Gastrocnemius medialis (tissue), 4 donors: ENCODE measurements around the gene CTXN2. TPM values are rescaled to one million over a fixed set of nuclear protein-coding genes. Genes with fewer than 3 reads are reported as not detected.
A peak's percentile ranks its signal among the peaks of the same experiment; 100 is the strongest.

ENCODE experiments used
- ATAC-seq, 2 donors: fragments of 150-250 bp; one replicate each; pipeline ENCODE4 v1.9.1; 2016
- DNase-seq, 2 donors: peaks; one replicate each; pipeline ENCODE4 v3.0.0-alpha.2; 2019
- H3K27ac ChIP-seq, 4 donors: fragments of 200-600 bp; sonication (generic); 1 replicate in 1 of 4; 2 replicates in 3 of 4; pipeline ENCODE4 v1.5.1; 2016 to 2018; ENCODE audit warnings: mild to moderate bottlenecking in 2 of 4, moderate library complexity in 1 of 4
- H3K27me3 ChIP-seq, 3 donors: fragments of 200-600 bp; sonication (generic) in 2 of 3; 1 replicate in 1 of 3; 2 replicates in 2 of 3; pipeline versions ENCODE4 v1.5.1 to v1.6.0; 2016 to 2019; ENCODE audit warnings: mild to moderate bottlenecking in 1 of 3, moderate library complexity in 1 of 3
- H3K36me3 ChIP-seq, 2 donors: fragments of 200-600 bp; sonication (generic) in 1 of 2; one replicate each; pipeline ENCODE4 v1.5.1; 2017 to 2018
- H3K4me1 ChIP-seq, 2 donors: fragments of 200-600 bp; sonication (generic) in 1 of 2; one replicate each; pipeline ENCODE4 v1.5.1; 2016 to 2017; ENCODE audit warnings: mild to moderate bottlenecking in 2 of 2
- H3K4me3 ChIP-seq, 4 donors: fragments of 200-600 bp; sonication (generic) in 3 of 4; 1 replicate in 1 of 4; 2 replicates in 3 of 4; pipeline ENCODE4 v1.5.1; 2016 to 2019; ENCODE audit warnings: mild to moderate bottlenecking in 2 of 4
- H3K9me3 ChIP-seq, 3 donors: fragments of 200-600 bp; sonication (generic) in 2 of 3; 1 replicate in 1 of 3; 2 replicates in 2 of 3; pipeline ENCODE4 v1.5.1; 2016 to 2019
- CTCF ChIP-seq, 5 experiments: fragments of 450-650 bp in 3 of 5; fragments of 200-600 bp in 2 of 5; sonication (generic) in 2 of 5; IDR thresholded peaks in 4 of 5; conservative IDR thresholded peaks in 1 of 5; 1 replicate in 4 of 5; 2 replicates in 1 of 5; pipeline ENCODE4 v1.5.1; 2016 to 2019; ENCODE audit warnings: antibody characterized with exemption in 5 of 5, mild to moderate bottlenecking in 3 of 5, moderate library complexity in 3 of 5
- POLR2A ChIP-seq, 2 donors: fragments of 450-650 bp; IDR thresholded peaks; one replicate each; pipeline ENCODE4 v1.6.1; 2017; ENCODE audit warnings: antibody characterized with exemption in 2 of 2, mild to moderate bottlenecking in 2 of 2, moderate library complexity in 2 of 2
- in situ Hi-C, 4 donors: fragments of 200-750 bp; cut with MboI; loops; one replicate each; pipeline versions ENCODE4 v1.15.0 to v1.8.0; 2017; ENCODE audit warnings: low sequenced_read_pairs in 4 of 4
- intact Hi-C: fragments of 100-400 bp; cut with DNase I; formaldehyde crosslinking; loops from one replicate; pipeline ENCODE4 v1.15.1; 2023; ENCODE audit warnings: low total_unique reads
- total RNA-seq, 4 donors: library from RNA; depleted of rRNA; stranded (reverse); fragments of >200 nt; gene quantifications; one replicate each; pipeline versions ENCODE4 v1.1.0 to v1.2.3, GENCODE V29; 2016

Gene CTXN2
- total RNA-seq, 4 donors from 2014 or later: not detected

GRCh38 chr15:48178648-48178931 lies 12.9 kb upstream of the CTXN2 start:
- peaks cover 0 to 6% of the 10 kb centered on the region in 2 donors for H3K4me1 ChIP-seq
- DNase-seq: no peak

GRCh38 chr15:48182749-48183148 lies 8.7 kb upstream of the CTXN2 start:
- in situ Hi-C loops (no loop called here), intact Hi-C loops (no loop called here)
- H3K36me3 ChIP-seq: no peaks in the 10 kb centered on the region
- H3K27me3 ChIP-seq: peaks cover 0 to 14% (median 13%) of the 10 kb centered on the region in 3 donors
- no peaks in the 10 kb centered on the region for H3K9me3 ChIP-seq
- H3K27ac ChIP-seq: no peak overlapping the region
- H3K4me1 ChIP-seq: peaks cover 0 to under 1% of the 10 kb centered on the region in 2 donors
- DNase-seq (no peak), ATAC-seq (no peak)
- no peak for TF ChIP-seq POLR2A (IDR thresholded peaks at IDR 0.05)
- TF ChIP-seq CTCF (IDR thresholded peaks at IDR 0.05 in 4 of 5, conservative IDR thresholded peaks at IDR 0.05 in 1 of 5): no peak
- no peak overlapping the region for H3K4me3 ChIP-seq

More at GRCh38 chr15:48178648-48178931, 12.9 kb upstream of the CTXN2 start:
- in situ Hi-C loops: no loop called here
- Histone ChIP-seq H3K27ac (no peak overlapping the region), H3K9me3 (no peaks in the 10 kb centered on the region), H3K36me3 (no peaks in the 10 kb centered on the region), H3K27me3 (peaks cover 8 to 25% (median 23%) of the 10 kb centered on the region in 3 donors), H3K4me3 (peak overlapping the region in 2 of 4 donors; percentile 56 to 61)
- ATAC-seq: no peak
- TF ChIP-seq CTCF (IDR thresholded peaks at IDR 0.05 in 4 of 5, conservative IDR thresholded peaks at IDR 0.05 in 1 of 5) (no peak), POLR2A (IDR thresholded peaks at IDR 0.05) (no peak)
- intact Hi-C loops: no loop called here

- H3K36me3 ChIP-seq: no peaks in the 10 kb centered on the region
- ATAC-seq (no peak), DNase-seq (no peak)
- intact Hi-C loops: no loop called here
- no peaks in the 10 kb centered on the region for H3K9me3 ChIP-seq
- H3K4me3 ChIP-seq: no peak overlapping the region
- no peak for TF ChIP-seq POLR2A (IDR thresholded peaks at IDR 0.05)
- TF ChIP-seq CTCF (IDR thresholded peaks at IDR 0.05 in 4 of 5, conservative IDR thresholded peaks at IDR 0.05 in 1 of 5): no peak
- no peak overlapping the region for H3K27ac ChIP-seq
- peaks cover 0 to 5% (median 0%) of the 10 kb centered on the region in 3 donors for H3K27me3 ChIP-seq
- in situ Hi-C loops: no loop called here
- no peaks in the 10 kb centered on the region for H3K4me1 ChIP-seq
Observed at GRCh38 chr15:48185529-48185928, 5.9 kb upstream of the CTXN2 start.

- in situ Hi-C loops: no loop called here
- Histone ChIP-seq H3K36me3 (no peaks in the 10 kb centered on the region), H3K27me3 (peaks cover 0 to 4% (median 0%) of the 10 kb centered on the region in 3 donors), H3K4me1 (no peaks in the 10 kb centered on the region), H3K4me3 (no peak overlapping the region), H3K27ac (no peak overlapping the region), H3K9me3 (no peaks in the 10 kb centered on the region)
- no peak for TF ChIP-seq CTCF (IDR thresholded peaks at IDR 0.05 in 4 of 5, conservative IDR thresholded peaks at IDR 0.05 in 1 of 5)
- no peak for TF ChIP-seq POLR2A (IDR thresholded peaks at IDR 0.05)
- no peak for ATAC-seq
- intact Hi-C loops: no loop called here
- no peak for DNase-seq
Observed at GRCh38 chr15:48186271-48186670, 5.2 kb upstream of the CTXN2 start.

GRCh38 chr15:48190932-48191573 lies 412 bp upstream of the CTXN2 start:
- no peaks in the 10 kb centered on the region for H3K36me3 ChIP-seq
- intact Hi-C loops (no loop called here), in situ Hi-C loops (no loop called here)
- H3K27me3 ChIP-seq: peaks cover 3 to 11% (median 4%) of the 10 kb centered on the region in 3 donors
- no peaks in the 10 kb centered on the region for H3K4me1 ChIP-seq
- no peak overlapping the region for H3K27ac ChIP-seq
- no peak for DNase-seq
- H3K9me3 ChIP-seq: no peaks in the 10 kb centered on the region
- no peak for ATAC-seq
- no peak overlapping the region for H3K4me3 ChIP-seq
- no peak for TF ChIP-seq POLR2A (IDR thresholded peaks at IDR 0.05)
- no peak for TF ChIP-seq CTCF (IDR thresholded peaks at IDR 0.05 in 4 of 5, conservative IDR thresholded peaks at IDR 0.05 in 1 of 5)
